GM12892 (cell line): ENCODE results near the gene PSMA6.
"Not testable (repeated sequence)": the region's sequence is repeated elsewhere in the genome, so short reads cannot be mapped to it uniquely, and the experiment has no call there.

Source experiments
- POLR2A ChIP-seq: IDR thresholded peaks from 2 replicates; pipeline ENCODE4 v1.6.1; 2011; ENCODE audit warnings: low read depth, low read length, control low read depth
- POLR2AphosphoS5 ChIP-seq: IDR thresholded peaks from 2 replicates; pipeline ENCODE4 v1.6.1; 2011; ENCODE audit warnings: low read depth, low read length, control low read depth
- TAF1 ChIP-seq: IDR thresholded peaks from 2 replicates; pipeline ENCODE4 v1.6.1; 2011; ENCODE audit warnings: low read depth, mild to moderate bottlenecking, control low read depth, low read length, borderline replicate concordance

DNA sequence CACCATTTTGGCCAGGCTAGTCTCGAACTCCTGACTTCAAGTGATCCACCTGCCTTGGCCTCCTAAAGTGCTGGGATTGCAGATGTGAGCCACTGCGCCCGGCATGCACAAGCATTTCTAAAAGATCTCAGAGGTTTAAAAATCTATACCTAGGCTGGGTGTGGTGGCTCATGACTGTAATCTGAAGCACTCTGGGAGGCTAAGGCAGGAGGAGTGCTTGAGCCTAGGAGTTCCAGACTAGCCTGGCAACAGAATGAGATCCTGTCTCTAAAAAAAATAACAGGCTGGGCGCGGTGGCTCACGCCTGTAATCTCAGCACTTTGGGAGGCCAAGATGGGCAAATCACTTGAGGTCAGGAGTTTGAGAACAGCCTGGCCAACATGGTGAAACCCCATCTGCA lies 63.1 kb downstream of the PSMA6 start:
- TF ChIP-seq POLR2A, TAF1, POLR2AphosphoS5: not testable (repeated sequence)
